ENCODE measurements around the gene OPN1LW.
A peak's percentile ranks its signal among the peaks of the same experiment; 100 is the strongest.
"Not testable (repeated sequence)": the region's sequence is repeated elsewhere in the genome, so short reads cannot be mapped to it uniquely, and the experiment has no call there.

OPN1LW gene

GRCh38 chrX:154144010-154144409 is at the start of gene OPN1LW:
OPN1LW (plus strand) TSS chrX:154144243; CDS start chrX:154144284, 41 bp downstream.
- H3K4me3 ChIP-seq (replicated peaks; ENCODE audit: low read depth, low read length); DNase-seq (ENCODE audit: extremely low read depth, low read depth): not testable (repeated sequence)

DNA sequence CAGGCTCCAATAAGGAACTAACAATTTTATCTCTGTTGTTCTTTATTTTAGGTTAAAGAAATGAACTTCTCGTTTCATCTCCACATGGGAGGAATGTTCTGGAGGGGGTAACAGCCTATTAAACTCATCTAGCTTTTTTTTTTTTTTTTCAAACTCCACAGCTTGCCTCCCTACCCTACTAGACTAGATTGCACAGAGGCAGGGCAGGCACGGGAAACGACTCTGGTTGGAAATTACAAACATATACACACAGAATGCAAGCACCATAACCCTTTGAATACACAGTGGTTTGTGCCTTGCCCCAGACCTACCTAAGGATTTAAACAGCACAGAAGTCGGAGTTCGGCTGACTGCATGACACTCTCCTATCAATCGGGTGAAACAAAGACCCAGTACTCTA is 49.2 kb upstream of the OPN1LW start:
- DNase-seq (ENCODE audit: extremely low read depth, low read depth): no peak
- H3K4me3 ChIP-seq (replicated peaks; ENCODE audit: low read depth, low read length): peak overlapping the region; percentile 67
- TF ChIP-seq CTCF (IDR thresholded peaks at IDR 0.05; ENCODE audit: low read depth, low read length, missing control alignments): no peak

- no peak for DNase-seq (ENCODE audit: extremely low read depth, low read depth)
- no peak for TF ChIP-seq CTCF (IDR thresholded peaks at IDR 0.05; ENCODE audit: low read depth, low read length, missing control alignments)
- H3K4me3 ChIP-seq (replicated peaks; ENCODE audit: low read depth, low read length): peak overlapping the region; percentile 67
Observed at GRCh38 chrX:154096140-154097002, 47.7 kb upstream of the OPN1LW start.

- no peak for DNase-seq (ENCODE audit: extremely low read depth, low read depth)
- peak overlapping the region; percentile 67 for H3K4me3 ChIP-seq (replicated peaks; ENCODE audit: low read depth, low read length)
- no peak for TF ChIP-seq CTCF (IDR thresholded peaks at IDR 0.05; ENCODE audit: low read depth, low read length, missing control alignments)
Observed at GRCh38 chrX:154097003-154097588, 46.9 kb upstream of the OPN1LW start.

GRCh38 chrX:154097589-154098541 is 46.2 kb upstream of the OPN1LW start, which contains the start of gene MECP2:
MECP2 (minus strand) TSS chrX:154097717.
- DNase-seq (ENCODE audit: extremely low read depth, low read depth): peak; percentile 70
- peak within 1 kb of the TSS; percentile 67 for H3K4me3 ChIP-seq (replicated peaks; ENCODE audit: low read depth, low read length)
- TF ChIP-seq CTCF (IDR thresholded peaks at IDR 0.05; ENCODE audit: low read depth, low read length, missing control alignments): no peak

- TF ChIP-seq CTCF (IDR thresholded peaks at IDR 0.05; ENCODE audit: low read depth, low read length, missing control alignments): no peak
Observed at GRCh38 chrX:154098551-154098950, 45.5 kb upstream of the OPN1LW start.

More at GRCh38 chrX:154098551-154098950, 45.5 kb upstream of the OPN1LW start:
- no peak for DNase-seq (ENCODE audit: extremely low read depth, low read depth)
- no peak overlapping the region for H3K4me3 ChIP-seq (replicated peaks; ENCODE audit: low read depth, low read length)
